Measurements from ENCODE around the gene RUNDC3A.

The RUNDC3A gene

DNA sequence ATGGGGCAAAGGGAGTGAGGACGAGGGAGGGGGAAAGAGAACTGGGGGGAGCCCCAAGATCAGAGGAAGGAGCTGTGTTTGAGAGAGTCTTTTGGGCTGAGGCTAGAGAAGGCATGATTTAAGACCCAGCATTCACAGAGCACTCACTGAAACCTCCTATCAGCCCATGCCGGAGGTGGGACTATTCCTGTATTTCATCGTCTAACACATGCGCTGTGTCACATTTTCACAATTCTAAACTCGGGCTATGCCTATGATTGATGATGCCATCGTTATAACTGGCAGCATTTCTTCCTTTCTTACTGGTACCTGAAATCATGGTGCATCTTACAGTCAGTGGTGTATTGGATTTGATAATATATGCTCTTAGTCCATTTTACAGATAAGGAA, 51.7 kb downstream of the RUNDC3A start:
- CTCF ChIA-PET, result interaction anchor here (1.0 to 4.5 kb wide), 4 partner anchors 10 to 312 kb away, joined by 4 to 21 read pairs (median 14); partner anchors contain the start of gene GRN
- TF ChIP-seq ZNF747 (tag by site-specific recombination; IDR thresholded peaks at IDR 0.05) (no peak), MZF1 (tag by site-specific recombination; IDR thresholded peaks at IDR 0.05; ENCODE audit: borderline replicate concordance) (no peak), HOXC10 (CRISPR knock-in tag; IDR thresholded peaks at IDR 0.05) (no peak), ZNF48 (tag by site-specific recombination; IDR thresholded peaks at IDR 0.05) (no peak), OSR2 (tag by site-specific recombination; IDR thresholded peaks at IDR 0.05) (no peak), ZNF211 (tag by site-specific recombination; IDR thresholded peaks at IDR 0.05; ENCODE audit: low read depth) (no peak), ZEB2 (tag by site-specific recombination; IDR thresholded peaks at IDR 0.05) (no peak), ZNF214 (tag by site-specific recombination; IDR thresholded peaks at IDR 0.05; ENCODE audit: borderline replicate concordance) (no peak), ZNF37A (tag by site-specific recombination; IDR thresholded peaks at IDR 0.05) (no peak), ZNF16 (tag by site-specific recombination; IDR thresholded peaks at IDR 0.05; ENCODE audit: low read depth) (no peak), IKZF3 (tag by site-specific recombination; IDR thresholded peaks at IDR 0.05) (no peak), ZNF76 (tag by site-specific recombination; IDR thresholded peaks at IDR 0.05; ENCODE audit: borderline replicate concordance, low read depth) (no peak), ZNF561 (tag by site-specific recombination; IDR thresholded peaks at IDR 0.05; ENCODE audit: borderline replicate concordance) (no peak)
- TF ChIP-seq, protein P1, sequence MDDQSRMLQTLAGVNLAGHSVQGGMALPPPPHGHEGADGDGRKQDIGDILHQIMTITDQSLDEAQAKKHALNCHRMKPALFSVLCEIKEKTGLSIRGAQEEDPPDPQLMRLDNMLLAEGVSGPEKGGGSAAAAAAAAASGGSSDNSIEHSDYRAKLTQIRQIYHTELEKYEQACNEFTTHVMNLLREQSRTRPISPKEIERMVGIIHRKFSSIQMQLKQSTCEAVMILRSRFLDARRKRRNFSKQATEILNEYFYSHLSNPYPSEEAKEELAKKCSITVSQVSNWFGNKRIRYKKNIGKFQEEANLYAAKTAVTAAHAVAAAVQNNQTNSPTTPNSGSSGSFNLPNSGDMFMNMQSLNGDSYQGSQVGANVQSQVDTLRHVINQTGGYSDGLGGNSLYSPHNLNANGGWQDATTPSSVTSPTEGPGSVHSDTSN (CRISPR knock-in tag; IDR thresholded peaks at IDR 0.05), result no peak
- TF ChIP-seq, protein P2, sequence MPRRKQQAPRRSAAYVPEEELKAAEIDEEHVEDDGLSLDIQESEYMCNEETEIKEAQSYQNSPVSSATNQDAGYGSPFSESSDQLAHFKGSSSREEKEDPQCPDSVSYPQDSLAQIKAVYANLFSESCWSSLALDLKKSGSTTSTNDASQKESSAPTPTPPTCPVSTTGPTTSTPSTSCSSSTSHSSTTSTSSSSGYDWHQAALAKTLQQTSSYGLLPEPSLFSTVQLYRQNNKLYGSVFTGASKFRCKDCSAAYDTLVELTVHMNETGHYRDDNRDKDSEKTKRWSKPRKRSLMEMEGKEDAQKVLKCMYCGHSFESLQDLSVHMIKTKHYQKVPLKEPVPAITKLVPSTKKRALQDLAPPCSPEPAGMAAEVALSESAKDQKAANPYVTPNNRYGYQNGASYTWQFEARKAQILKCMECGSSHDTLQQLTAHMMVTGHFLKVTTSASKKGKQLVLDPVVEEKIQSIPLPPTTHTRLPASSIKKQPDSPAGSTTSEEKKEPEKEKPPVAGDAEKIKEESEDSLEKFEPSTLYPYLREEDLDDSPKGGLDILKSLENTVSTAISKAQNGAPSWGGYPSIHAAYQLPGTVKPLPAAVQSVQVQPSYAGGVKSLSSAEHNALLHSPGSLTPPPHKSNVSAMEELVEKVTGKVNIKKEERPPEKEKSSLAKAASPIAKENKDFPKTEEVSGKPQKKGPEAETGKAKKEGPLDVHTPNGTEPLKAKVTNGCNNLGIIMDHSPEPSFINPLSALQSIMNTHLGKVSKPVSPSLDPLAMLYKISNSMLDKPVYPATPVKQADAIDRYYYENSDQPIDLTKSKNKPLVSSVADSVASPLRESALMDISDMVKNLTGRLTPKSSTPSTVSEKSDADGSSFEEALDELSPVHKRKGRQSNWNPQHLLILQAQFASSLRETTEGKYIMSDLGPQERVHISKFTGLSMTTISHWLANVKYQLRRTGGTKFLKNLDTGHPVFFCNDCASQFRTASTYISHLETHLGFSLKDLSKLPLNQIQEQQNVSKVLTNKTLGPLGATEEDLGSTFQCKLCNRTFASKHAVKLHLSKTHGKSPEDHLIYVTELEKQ (tag by site-specific recombination; IDR thresholded peaks at IDR 0.05; ENCODE audit: borderline replicate concordance), result no peak
- TF ChIP-seq, protein P3, sequence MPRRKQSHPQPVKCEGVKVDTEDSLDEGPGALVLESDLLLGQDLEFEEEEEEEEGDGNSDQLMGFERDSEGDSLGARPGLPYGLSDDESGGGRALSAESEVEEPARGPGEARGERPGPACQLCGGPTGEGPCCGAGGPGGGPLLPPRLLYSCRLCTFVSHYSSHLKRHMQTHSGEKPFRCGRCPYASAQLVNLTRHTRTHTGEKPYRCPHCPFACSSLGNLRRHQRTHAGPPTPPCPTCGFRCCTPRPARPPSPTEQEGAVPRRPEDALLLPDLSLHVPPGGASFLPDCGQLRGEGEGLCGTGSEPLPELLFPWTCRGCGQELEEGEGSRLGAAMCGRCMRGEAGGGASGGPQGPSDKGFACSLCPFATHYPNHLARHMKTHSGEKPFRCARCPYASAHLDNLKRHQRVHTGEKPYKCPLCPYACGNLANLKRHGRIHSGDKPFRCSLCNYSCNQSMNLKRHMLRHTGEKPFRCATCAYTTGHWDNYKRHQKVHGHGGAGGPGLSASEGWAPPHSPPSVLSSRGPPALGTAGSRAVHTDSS (tag by site-specific recombination; IDR thresholded peaks at IDR 0.05), result no peak
- Histone ChIP-seq H3K4me1 (ENCODE audit: control insufficient read depth, insufficient read depth, low read length) (peaks cover 21% of the 10 kb centered on the region), H3K36me3 (ENCODE audit: control insufficient read depth in 2 of 2, insufficient read depth in 1 of 2, low read length in 2 of 2) (peaks cover 0 to 21% of the 10 kb centered on the region in 2 experiments; a peak in 2 of 3 replicates), H3K27ac (ENCODE audit: extremely low read depth, low read depth, low read length) (no peak overlapping the region), H3K4me3 (ENCODE audit: low read depth, low read length) (no peak overlapping the region), H3K9me3 (ENCODE audit: control insufficient read depth, insufficient read depth, low read depth, low read length) (no peaks in the 10 kb centered on the region)
- POLR2A ChIA-PET, result interaction anchor here (0.8 to 4.7 kb wide), 2 partner anchors 15 to 25 kb away, joined by 3 to 23 read pairs; partner anchors contain the start of gene GRN

DNA sequence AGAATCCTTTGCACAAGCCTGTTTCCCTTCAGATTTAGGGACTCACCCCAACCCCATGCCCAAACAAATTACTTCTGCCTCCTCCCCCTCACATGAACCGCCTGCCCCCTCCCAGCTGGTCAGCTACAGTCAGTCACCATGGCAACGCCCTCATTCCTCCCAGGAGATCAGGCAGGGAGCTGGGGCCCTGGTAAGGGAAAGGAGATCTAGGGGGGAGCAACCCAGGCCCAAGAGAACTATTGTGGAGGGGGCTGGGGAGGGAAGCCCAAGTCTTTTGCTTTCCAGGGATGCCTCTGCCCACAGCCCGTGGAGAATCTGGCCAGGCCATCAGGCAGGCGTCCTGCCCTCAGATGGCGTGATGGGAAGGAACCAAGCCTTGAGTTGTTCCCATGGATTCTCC, 52.4 kb downstream of the RUNDC3A start:
- CTCF ChIA-PET, result interaction anchor here (1.0 to 4.5 kb wide), 5 partner anchors 10 to 157 kb away, joined by 4 to 21 read pairs (median 7); partner anchors contain the start of gene GRN
- Histone ChIP-seq H3K27ac (ENCODE audit: extremely low read depth, low read depth, low read length) (peak overlapping the region; percentile 45; the same call in 1 of the 2 replicates), H3K4me3 (ENCODE audit: low read depth, low read length) (no peak overlapping the region), H3K36me3 (ENCODE audit: control insufficient read depth in 2 of 2, insufficient read depth in 1 of 2, low read length in 2 of 2) (peaks cover 0 to 14% of the 10 kb centered on the region in 2 experiments; a peak in 2 of 3 replicates), H3K9me3 (ENCODE audit: control insufficient read depth, insufficient read depth, low read depth, low read length) (no peaks in the 10 kb centered on the region), H3K4me1 (ENCODE audit: control insufficient read depth, insufficient read depth, low read length) (peaks cover 21% of the 10 kb centered on the region)
- POLR2A ChIA-PET, result interaction anchor here (0.8 to 4.7 kb wide), 2 partner anchors 16 to 24 kb away, joined by 3 to 23 read pairs; partner anchors contain the start of gene GRN
- TF ChIP-seq ZNF423 (tag by site-specific recombination; IDR thresholded peaks at IDR 0.05), result no peak
- no peak for TF ChIP-seq PRDM1 (tag by site-specific recombination; IDR thresholded peaks at IDR 0.05)
- no peak for TF ChIP-seq ZNF280C (tag by site-specific recombination; IDR thresholded peaks at IDR 0.05)
- no peak for TF ChIP-seq YY2 (tag by site-specific recombination; IDR thresholded peaks at IDR 0.05)
- no peak for TF ChIP-seq ZNF664 (tag by site-specific recombination; IDR thresholded peaks at IDR 0.05)
- no peak for TF ChIP-seq ZNF776 (tag by site-specific recombination; IDR thresholded peaks at IDR 0.05; ENCODE audit: borderline replicate concordance)
- no peak for TF ChIP-seq ZNF426 (tag by site-specific recombination; IDR thresholded peaks at IDR 0.05)
- TF ChIP-seq ZNF580 (tag by site-specific recombination; IDR thresholded peaks at IDR 0.05), result no peak
- no peak for TF ChIP-seq GLIS1 (tag by site-specific recombination; IDR thresholded peaks at IDR 0.05)
- no peak for TF ChIP-seq ZNF624 (tag by site-specific recombination; IDR thresholded peaks at IDR 0.05)
- no peak for TF ChIP-seq ZNF621 (tag by site-specific recombination; IDR thresholded peaks at IDR 0.05)
- no peak for TF ChIP-seq ZNF121 (tag by site-specific recombination; IDR thresholded peaks at IDR 0.05)
- TF ChIP-seq ZNF571 (tag by site-specific recombination; IDR thresholded peaks at IDR 0.05), result no peak
